ENCODE measurements around the gene DOK4. TPM values are rescaled to one million over a fixed set of nuclear protein-coding genes. Genes with fewer than 3 reads are reported as not detected.

The DOK4 gene
- total RNA-seq, 1 experiment from 2014 or later: 27.4 TPM

- ChIA-PET POLR2A (ENCODE audit: unreplicated experiment) (no interaction called here), CTCF (no interaction called here)
- no peaks in the 10 kb centered on the region for H3K4me1 ChIP-seq (replicated peaks; ENCODE audit: insufficient read depth)
- H3K4me3 ChIP-seq: no peak overlapping the region
- H2AFZ ChIP-seq: no peak overlapping the region
- H3K79me2 ChIP-seq (ENCODE audit: low read depth): no peaks in the 10 kb centered on the region
- H3F3A ChIP-seq (ENCODE audit: insufficient read depth, low read depth): no peaks in the 10 kb centered on the region
- no peak for TF ChIP-seq EZH2 (IDR thresholded peaks at IDR 0.05; ENCODE audit: low read depth)
- TF ChIP-seq CTCF (conservative IDR thresholded peaks at IDR 0.05): no peak
- no TSS peak for BruUV-seq (replicated peaks)
- intact Hi-C loops (cut with micrococcal nuclease; ENCODE audit: unreplicated experiment): no loop called here
- DNase-seq: no peak
- H3K36me3 ChIP-seq (ENCODE audit: low read depth): no peaks in the 10 kb centered on the region
- no peak overlapping the region for H3K27ac ChIP-seq
- no peaks in the 10 kb centered on the region for H3K9me2 ChIP-seq (ENCODE audit: insufficient read depth)
- H3K27me3 ChIP-seq (ENCODE audit: insufficient read depth, low read depth): peaks cover 11% of the 10 kb centered on the region; the same call in 1 of the 2 replicates
- H3K4me2 ChIP-seq: no peak overlapping the region
- no peaks in the 10 kb centered on the region for H3K9me3 ChIP-seq (ENCODE audit: insufficient read depth, low read depth)
- H4K20me1 ChIP-seq (ENCODE audit: insufficient read depth): no peaks in the 10 kb centered on the region
Observed at GRCh38 chr16:57508035-57508425, 21.7 kb upstream of the DOK4 start.

- POLR2A ChIA-PET (ENCODE audit: unreplicated experiment): interaction anchor here (0.7 kb wide), 1 partner anchor 936 kb away, joined by 6 read pairs; no protein-coding TSS in a partner anchor
- H3K27ac ChIP-seq: no peak overlapping the region
- no peaks in the 10 kb centered on the region for H3K36me3 ChIP-seq (ENCODE audit: low read depth)
- no peaks in the 10 kb centered on the region for H3K79me2 ChIP-seq (ENCODE audit: low read depth)
- no TSS peak for BruUV-seq (replicated peaks)
- H4K20me1 ChIP-seq (ENCODE audit: insufficient read depth): no peaks in the 10 kb centered on the region
- H3K4me3 ChIP-seq: no peak overlapping the region
- H3K27me3 ChIP-seq (ENCODE audit: insufficient read depth, low read depth): peaks cover 11% of the 10 kb centered on the region; the same call in 1 of the 2 replicates
- no peaks in the 10 kb centered on the region for H3F3A ChIP-seq (ENCODE audit: insufficient read depth, low read depth)
- no peaks in the 10 kb centered on the region for H3K4me1 ChIP-seq (replicated peaks; ENCODE audit: insufficient read depth)
- DNase-seq: no peak
- H3K9me3 ChIP-seq (ENCODE audit: insufficient read depth, low read depth): no peaks in the 10 kb centered on the region
- H3K4me2 ChIP-seq: no peak overlapping the region
- CTCF ChIA-PET: no interaction called here
- no peak overlapping the region for H2AFZ ChIP-seq
- TF ChIP-seq EZH2 (IDR thresholded peaks at IDR 0.05; ENCODE audit: low read depth) (no peak), CTCF (conservative IDR thresholded peaks at IDR 0.05) (no peak)
- intact Hi-C loops (cut with micrococcal nuclease; ENCODE audit: unreplicated experiment): no loop called here
- no peaks in the 10 kb centered on the region for H3K9me2 ChIP-seq (ENCODE audit: insufficient read depth)
Observed at GRCh38 chr16:57507136-57508034, 21.1 kb upstream of the DOK4 start.

GRCh38 chr16:57505169-57505568, 18.9 kb upstream of the DOK4 start:
- no peaks in the 10 kb centered on the region for H3K9me3 ChIP-seq (ENCODE audit: insufficient read depth, low read depth)

More at GRCh38 chr16:57505169-57505568, 18.9 kb upstream of the DOK4 start:
- Histone ChIP-seq H3K27me3 (ENCODE audit: insufficient read depth, low read depth) (peaks cover 11% of the 10 kb centered on the region; the same call in 1 of the 2 replicates), H3K4me1 (replicated peaks; ENCODE audit: insufficient read depth) (no peaks in the 10 kb centered on the region), H2AFZ (no peak overlapping the region), H3K4me2 (no peak overlapping the region), H3K79me2 (ENCODE audit: low read depth) (no peaks in the 10 kb centered on the region), H4K20me1 (ENCODE audit: insufficient read depth) (no peaks in the 10 kb centered on the region), H3K27ac (no peak overlapping the region), H3K4me3 (no peak overlapping the region), H3K9me2 (ENCODE audit: insufficient read depth) (no peaks in the 10 kb centered on the region), H3F3A (ENCODE audit: insufficient read depth, low read depth) (no peaks in the 10 kb centered on the region), H3K36me3 (ENCODE audit: low read depth) (no peaks in the 10 kb centered on the region)
- TF ChIP-seq CTCF (conservative IDR thresholded peaks at IDR 0.05) (no peak), EZH2 (IDR thresholded peaks at IDR 0.05; ENCODE audit: low read depth) (no peak)
- ChIA-PET POLR2A (ENCODE audit: unreplicated experiment) (no interaction called here), CTCF (no interaction called here)
- intact Hi-C loops (cut with micrococcal nuclease; ENCODE audit: unreplicated experiment): no loop called here
- no TSS peak for BruUV-seq (replicated peaks)
- DNase-seq: no peak
